ENCODE measurements around the gene SRSF11.

- TF ChIP-seq EP300 (IDR thresholded peaks at IDR 0.05) (no peak), CTCF (IDR thresholded peaks at IDR 0.05) (no peak), POLR2A (IDR thresholded peaks at IDR 0.05) (no peak)
Observed at GRCh38 chr1:70290218-70290617, 69.0 kb downstream of the SRSF11 start.

Measured in gastroesophageal sphincter (tissue), 3 donors.